ENCODE results near the gene CCDC12. TPM values are rescaled to one million over a fixed set of nuclear protein-coding genes. Genes with fewer than 3 reads are reported as not detected.
A peak's percentile ranks its signal among the peaks of the same experiment; 100 is the strongest.

CCDC12 gene
- total RNA-seq, 4 donors from 2014 or later: 56.1 to 86.8 (median 81.6) TPM

GRCh38 chr3:47003461-47004368 is 27.2 kb upstream of the CCDC12 start:
- no peak overlapping the region for H3K27ac ChIP-seq
- no peaks in the 10 kb centered on the region for H3K9me3 ChIP-seq
- DNase-seq (ENCODE audit: low spot score in 2 of 2): peak; percentile 59 to 81
- TF ChIP-seq EP300 (IDR thresholded peaks at IDR 0.05): no peak
- no peak overlapping the region for H3K4me3 ChIP-seq
- WGBS: 96% methylated on average over 22 of the region's 27 CpGs
- peaks cover 2% of the 10 kb centered on the region for H3K4me1 ChIP-seq
- peaks cover 97% of the 10 kb centered on the region for H3K36me3 ChIP-seq
- no peaks in the 10 kb centered on the region for H3K27me3 ChIP-seq

DNA sequence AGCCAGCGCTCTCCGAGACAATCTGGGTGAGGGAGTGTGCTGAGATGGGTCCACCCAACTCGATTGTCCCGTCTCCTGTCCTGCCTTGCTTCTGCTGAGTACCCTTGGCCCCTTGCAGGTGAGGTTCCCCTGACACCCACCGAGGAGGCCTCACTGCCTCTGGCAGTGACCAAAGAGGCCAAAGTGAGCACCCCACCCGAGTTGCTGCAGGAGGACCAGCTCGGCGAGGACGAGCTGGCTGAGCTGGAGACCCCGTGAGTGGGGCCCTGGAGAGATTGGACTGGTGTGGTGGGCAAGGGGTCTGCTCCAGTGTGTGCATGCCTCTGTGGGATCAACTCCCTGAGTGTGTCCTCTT is 26.5 kb upstream of the CCDC12 start:
- H3K4me3 ChIP-seq: no peak overlapping the region
- no peaks in the 10 kb centered on the region for H3K27me3 ChIP-seq
- no peak for DNase-seq (ENCODE audit: low spot score in 2 of 2)
- H3K4me1 ChIP-seq: no peaks in the 10 kb centered on the region
- peaks cover 99% of the 10 kb centered on the region for H3K36me3 ChIP-seq
- 93% methylated on average over 5 of the region's 10 CpGs for WGBS
- no peak overlapping the region for H3K27ac ChIP-seq
- no peak for TF ChIP-seq CTCF (IDR thresholded peaks at IDR 0.05)
- no peaks in the 10 kb centered on the region for H3K9me3 ChIP-seq

GRCh38 chr3:47002171-47003055 is 25.9 kb upstream of the CCDC12 start:
- no peak overlapping the region for H3K27ac ChIP-seq
- DNase-seq (ENCODE audit: low spot score in 2 of 2): peak in 1 of 2 donors; percentile 67
- no peaks in the 10 kb centered on the region for H3K27me3 ChIP-seq
- peaks cover 94% of the 10 kb centered on the region for H3K36me3 ChIP-seq
- H3K4me1 ChIP-seq: no peaks in the 10 kb centered on the region
- no peak for TF ChIP-seq CTCF (IDR thresholded peaks at IDR 0.05)
- TF ChIP-seq POLR2A (IDR thresholded peaks at IDR 0.05): no peak
- no peak for TF ChIP-seq POLR2AphosphoS5 (IDR thresholded peaks at IDR 0.05)
- no peak for TF ChIP-seq EP300 (IDR thresholded peaks at IDR 0.05)
- H3K4me3 ChIP-seq: no peak overlapping the region
- 67% methylated on average over 10 of the region's 35 CpGs for WGBS
- H3K9me3 ChIP-seq: no peaks in the 10 kb centered on the region

- Histone ChIP-seq H3K27ac (no peak overlapping the region), H3K4me1 (no peaks in the 10 kb centered on the region), H3K36me3 (peaks cover 90% of the 10 kb centered on the region), H3K9me3 (no peaks in the 10 kb centered on the region), H3K27me3 (no peaks in the 10 kb centered on the region), H3K4me3 (no peak overlapping the region)
- WGBS: 67% methylated on average over 3 of the region's 16 CpGs
- peak in 1 of 2 donors; percentile 52 for DNase-seq (ENCODE audit: low spot score in 2 of 2)
- no peak for TF ChIP-seq CTCF (IDR thresholded peaks at IDR 0.05)
- TF ChIP-seq EP300 (IDR thresholded peaks at IDR 0.05): no peak
- TF ChIP-seq POLR2A (IDR thresholded peaks at IDR 0.05): no peak
- no peak for TF ChIP-seq POLR2AphosphoS5 (IDR thresholded peaks at IDR 0.05)
Observed at GRCh38 chr3:47001731-47002170, 25.2 kb upstream of the CCDC12 start.

DNA sequence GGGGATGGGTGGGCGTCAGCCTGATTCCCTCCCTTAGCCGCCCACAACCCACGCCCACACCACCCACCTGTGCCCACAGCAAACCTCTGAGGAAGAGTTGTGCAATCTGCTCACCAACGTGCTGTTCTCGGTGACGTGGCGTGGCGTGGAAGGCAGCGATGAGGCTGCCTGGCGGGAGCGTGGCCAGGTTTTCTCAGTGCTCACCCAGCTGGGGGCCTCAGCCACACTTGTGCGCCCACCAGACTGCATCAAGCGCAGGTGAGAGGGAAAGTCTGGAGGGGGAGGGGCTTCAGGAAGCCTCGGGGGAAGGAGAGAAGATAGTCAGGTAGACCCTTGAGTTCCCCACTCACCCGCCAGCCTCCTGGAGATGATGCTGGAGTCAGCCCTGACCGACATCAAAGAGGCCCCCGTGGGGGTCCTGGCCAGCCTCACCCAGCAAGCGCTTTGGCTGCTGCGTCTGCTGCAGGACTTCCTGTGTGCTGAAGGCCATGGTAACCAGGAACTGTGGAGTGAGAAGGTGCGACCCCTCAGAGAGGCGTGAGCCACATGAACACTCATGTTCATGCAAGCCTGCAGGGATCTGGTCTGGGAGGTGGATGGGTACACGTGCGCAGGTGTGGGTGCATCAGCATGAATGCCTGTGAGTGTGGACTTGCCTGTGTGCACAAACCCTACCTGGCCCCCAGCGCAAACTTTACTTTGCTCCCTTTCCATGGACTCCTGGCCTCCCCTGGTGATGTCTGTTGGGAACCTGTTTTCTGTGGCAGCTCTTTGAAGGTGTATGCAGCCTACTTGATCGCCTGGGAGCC is 24.6 kb upstream of the CCDC12 start:
- H3K4me3 ChIP-seq: no peak overlapping the region
- no peak for TF ChIP-seq POLR2A (IDR thresholded peaks at IDR 0.05)
- TF ChIP-seq CTCF (IDR thresholded peaks at IDR 0.05): no peak
- no peak for TF ChIP-seq POLR2AphosphoS5 (IDR thresholded peaks at IDR 0.05)
- no peak for TF ChIP-seq EP300 (IDR thresholded peaks at IDR 0.05)
- 78% methylated on average over 19 of the region's 25 CpGs for WGBS
- no peaks in the 10 kb centered on the region for H3K27me3 ChIP-seq
- DNase-seq (ENCODE audit: low spot score in 2 of 2): no peak
- H3K36me3 ChIP-seq: peaks cover 90% of the 10 kb centered on the region
- no peaks in the 10 kb centered on the region for H3K4me1 ChIP-seq
- H3K27ac ChIP-seq: no peak overlapping the region
- no peaks in the 10 kb centered on the region for H3K9me3 ChIP-seq

All from suprapubic skin (tissue), 4 donors.